Measurements from ENCODE around the gene FCN1.

FCN1 gene

DNA sequence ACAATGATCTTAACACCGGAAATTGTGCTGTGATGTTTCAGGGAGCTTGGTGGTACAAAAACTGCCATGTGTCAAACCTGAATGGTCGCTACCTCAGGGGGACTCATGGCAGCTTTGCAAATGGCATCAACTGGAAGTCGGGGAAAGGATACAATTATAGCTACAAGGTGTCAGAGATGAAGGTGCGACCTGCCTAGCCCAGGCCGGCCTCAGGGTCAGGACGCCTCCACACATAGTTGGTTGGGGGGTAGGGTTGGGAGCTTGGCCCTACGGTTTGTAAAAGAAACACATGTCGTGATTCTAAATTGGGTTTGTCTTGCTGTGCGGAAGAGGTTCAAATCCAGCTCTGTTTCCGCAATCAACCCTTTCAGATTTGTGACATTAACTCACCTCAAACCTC, 30.5 kb downstream of the FCN1 start:
- H3K9ac ChIP-seq (ENCODE audit: low read depth, low read length): no peak overlapping the region
- H3K36me3 ChIP-seq (ENCODE audit: insufficient read depth, low read length): no peaks in the 10 kb centered on the region
- H3K27me3 ChIP-seq (ENCODE audit: insufficient read depth, low read length): no peaks in the 10 kb centered on the region
- no peak overlapping the region for H3K27ac ChIP-seq (ENCODE audit: low read depth, low read length)
- no peak overlapping the region for H3K4me3 ChIP-seq (ENCODE audit: low read length)
- WGBS: 87% methylated on average over 10 of the region's 10 CpGs
- H3K9me3 ChIP-seq (ENCODE audit: insufficient read depth, low read depth, low read length): no peaks in the 10 kb centered on the region
- H3K4me1 ChIP-seq (ENCODE audit: insufficient read depth, low read length): no peaks in the 10 kb centered on the region

GRCh38 chr9:134886413-134886913, 31.2 kb downstream of the FCN1 start:
- H3K9ac ChIP-seq (ENCODE audit: low read depth, low read length): no peak overlapping the region
- H3K27me3 ChIP-seq (ENCODE audit: insufficient read depth, low read length): no peaks in the 10 kb centered on the region
- no peak overlapping the region for H3K27ac ChIP-seq (ENCODE audit: low read depth, low read length)
- no peaks in the 10 kb centered on the region for H3K9me3 ChIP-seq (ENCODE audit: insufficient read depth, low read depth, low read length)
- H3K4me3 ChIP-seq (ENCODE audit: low read length): no peak overlapping the region
- 95% methylated on average over 10 of the region's 11 CpGs for WGBS
- H3K4me1 ChIP-seq (ENCODE audit: insufficient read depth, low read length): no peaks in the 10 kb centered on the region
- H3K36me3 ChIP-seq (ENCODE audit: insufficient read depth, low read length): no peaks in the 10 kb centered on the region

DNA sequence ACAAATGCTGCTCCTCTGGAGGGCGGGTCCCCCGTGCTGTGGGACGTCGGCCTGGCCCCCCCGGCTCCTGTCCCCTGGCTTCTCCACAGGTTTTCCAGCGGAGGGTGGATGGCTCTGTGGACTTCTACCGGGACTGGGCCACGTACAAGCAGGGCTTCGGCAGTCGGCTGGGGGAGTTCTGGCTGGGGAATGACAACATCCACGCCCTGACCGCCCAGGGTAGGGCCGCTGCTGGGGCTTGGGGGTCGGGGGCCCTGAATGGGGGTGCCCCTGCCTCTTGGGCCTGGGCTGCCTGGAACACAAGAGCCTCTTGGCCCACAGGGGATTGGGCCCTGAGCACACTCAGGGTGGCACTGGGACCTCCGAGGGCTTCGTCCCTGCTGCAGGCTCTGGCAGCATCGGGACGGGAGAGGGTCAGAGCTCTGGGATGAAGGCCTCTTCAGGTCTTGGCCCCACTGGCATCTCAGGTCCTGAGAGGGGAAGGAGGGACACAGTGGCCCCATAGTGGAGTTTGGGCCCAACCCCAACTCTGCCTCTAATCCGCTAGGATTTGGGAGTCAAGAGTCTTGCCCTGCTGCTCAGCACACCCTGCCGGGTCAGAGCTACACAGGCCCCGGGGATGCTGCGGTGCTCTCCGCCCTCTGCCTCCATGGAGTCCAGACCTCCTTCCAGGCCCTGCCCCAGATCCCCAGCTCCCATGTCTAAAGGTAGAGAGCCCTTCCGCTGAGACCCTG, 31.9 kb downstream of the FCN1 start:
- Histone ChIP-seq H3K4me1 (ENCODE audit: insufficient read depth, low read length) (no peaks in the 10 kb centered on the region), H3K27me3 (ENCODE audit: insufficient read depth, low read length) (no peaks in the 10 kb centered on the region), H3K9ac (ENCODE audit: low read depth, low read length) (no peak overlapping the region), H3K36me3 (ENCODE audit: insufficient read depth, low read length) (no peaks in the 10 kb centered on the region), H3K4me3 (ENCODE audit: low read length) (no peak overlapping the region), H3K27ac (ENCODE audit: low read depth, low read length) (no peak overlapping the region), H3K9me3 (ENCODE audit: insufficient read depth, low read depth, low read length) (no peaks in the 10 kb centered on the region)
- WGBS: 93% methylated on average over 24 of the region's 24 CpGs

DNA sequence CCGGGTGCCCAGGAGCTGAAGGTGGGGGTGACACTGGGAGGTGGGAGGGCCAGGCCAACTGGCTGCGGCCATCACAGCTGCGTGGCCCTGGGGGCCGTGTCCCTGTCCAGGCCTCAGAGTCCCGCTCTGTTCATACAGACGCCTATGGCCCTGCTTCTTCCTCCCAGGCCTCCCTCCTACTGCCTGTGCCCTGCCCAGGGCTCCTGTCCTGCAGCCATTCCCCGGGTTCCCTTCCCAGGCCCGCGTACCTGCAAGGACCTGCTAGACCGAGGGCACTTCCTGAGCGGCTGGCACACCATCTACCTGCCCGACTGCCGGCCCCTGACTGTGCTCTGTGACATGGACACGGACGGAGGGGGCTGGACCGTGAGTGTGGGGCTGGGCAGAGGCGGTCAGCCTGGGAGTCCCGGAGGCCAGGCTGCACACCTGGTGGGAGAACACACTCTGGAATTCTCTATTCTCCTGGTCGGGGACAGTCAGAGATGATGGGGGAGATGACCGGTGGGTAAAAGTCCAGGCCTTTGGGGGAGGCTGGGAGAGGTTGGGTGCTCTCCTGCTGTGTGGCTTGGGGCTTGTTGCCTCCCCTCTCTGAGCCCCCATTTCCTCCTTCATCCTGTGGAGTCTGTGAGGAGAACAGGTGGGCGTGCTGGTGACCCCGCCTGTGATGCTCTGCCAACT, 32.6 kb downstream of the FCN1 start:
- Histone ChIP-seq H3K4me3 (ENCODE audit: low read length) (no peak overlapping the region), H3K4me1 (ENCODE audit: insufficient read depth, low read length) (no peaks in the 10 kb centered on the region), H3K9me3 (ENCODE audit: insufficient read depth, low read depth, low read length) (no peaks in the 10 kb centered on the region), H3K27ac (ENCODE audit: low read depth, low read length) (no peak overlapping the region), H3K27me3 (ENCODE audit: insufficient read depth, low read length) (no peaks in the 10 kb centered on the region), H3K9ac (ENCODE audit: low read depth, low read length) (no peak overlapping the region), H3K36me3 (ENCODE audit: insufficient read depth, low read length) (no peaks in the 10 kb centered on the region)
- 96% methylated on average over 22 of the region's 22 CpGs for WGBS

- Histone ChIP-seq H3K9me3 (ENCODE audit: insufficient read depth, low read depth, low read length) (no peaks in the 10 kb centered on the region), H3K36me3 (ENCODE audit: insufficient read depth, low read length) (no peaks in the 10 kb centered on the region), H3K9ac (ENCODE audit: low read depth, low read length) (no peak overlapping the region), H3K27me3 (ENCODE audit: insufficient read depth, low read length) (no peaks in the 10 kb centered on the region), H3K4me3 (ENCODE audit: low read length) (no peak overlapping the region), H3K4me1 (ENCODE audit: insufficient read depth, low read length) (no peaks in the 10 kb centered on the region), H3K27ac (ENCODE audit: low read depth, low read length) (no peak overlapping the region)
- 92% methylated on average over 8 of the region's 8 CpGs for WGBS
Measured at GRCh38 chr9:134884492-134884891, 33.2 kb downstream of the FCN1 start.

- H3K27ac ChIP-seq (ENCODE audit: low read depth, low read length): no peak overlapping the region
- H3K4me1 ChIP-seq (ENCODE audit: insufficient read depth, low read length): no peaks in the 10 kb centered on the region
- no peak overlapping the region for H3K9ac ChIP-seq (ENCODE audit: low read depth, low read length)
- H3K27me3 ChIP-seq (ENCODE audit: insufficient read depth, low read length): no peaks in the 10 kb centered on the region
- 96% methylated on average over 18 of the region's 18 CpGs for WGBS
- H3K9me3 ChIP-seq (ENCODE audit: insufficient read depth, low read depth, low read length): no peaks in the 10 kb centered on the region
- H3K4me3 ChIP-seq (ENCODE audit: low read length): no peak overlapping the region
- no peaks in the 10 kb centered on the region for H3K36me3 ChIP-seq (ENCODE audit: insufficient read depth, low read length)
Measured at GRCh38 chr9:134883040-134883782, 34.5 kb downstream of the FCN1 start.

DNA sequence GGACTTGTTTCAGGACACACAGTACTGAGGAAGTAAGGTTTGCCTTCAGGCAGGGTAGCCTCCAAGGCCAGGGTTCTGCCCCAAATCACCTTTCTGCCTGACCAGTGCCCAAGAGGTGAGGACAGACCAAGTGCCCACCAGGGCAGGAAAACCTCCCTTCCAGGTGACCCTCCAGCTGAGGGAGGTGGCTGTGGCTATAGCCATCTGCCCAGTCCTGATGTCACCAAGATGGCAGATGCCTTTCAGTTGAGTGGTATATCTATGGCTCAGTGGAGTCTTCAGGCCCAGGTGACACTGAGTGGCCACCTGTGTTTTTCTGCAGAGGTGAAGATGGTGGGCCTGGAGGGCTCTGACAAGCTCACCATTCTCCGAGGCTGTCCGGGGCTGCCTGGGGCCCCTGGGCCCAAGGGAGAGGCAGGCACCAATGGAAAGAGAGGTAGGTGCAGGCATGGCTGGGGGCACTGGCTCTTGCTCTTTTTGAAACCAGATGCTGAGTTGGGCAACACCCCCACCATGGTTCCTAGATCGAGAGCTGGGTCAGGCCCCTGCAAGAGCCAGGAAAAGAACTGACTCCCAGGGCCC, 35.4 kb downstream of the FCN1 start:
- Histone ChIP-seq H3K9me3 (ENCODE audit: insufficient read depth, low read depth, low read length) (no peaks in the 10 kb centered on the region), H3K27ac (ENCODE audit: low read depth, low read length) (no peak overlapping the region), H3K9ac (ENCODE audit: low read depth, low read length) (no peak overlapping the region), H3K4me3 (ENCODE audit: low read length) (no peak overlapping the region), H3K27me3 (ENCODE audit: insufficient read depth, low read length) (no peaks in the 10 kb centered on the region), H3K36me3 (ENCODE audit: insufficient read depth, low read length) (no peaks in the 10 kb centered on the region), H3K4me1 (ENCODE audit: insufficient read depth, low read length) (no peaks in the 10 kb centered on the region)
- WGBS: 92% methylated on average over 3 of the region's 3 CpGs

GRCh38 chr9:134881313-134881670, 36.4 kb downstream of the FCN1 start:
- Histone ChIP-seq H3K9ac (ENCODE audit: low read depth, low read length) (no peak overlapping the region), H3K36me3 (ENCODE audit: insufficient read depth, low read length) (no peaks in the 10 kb centered on the region), H3K4me1 (ENCODE audit: insufficient read depth, low read length) (no peaks in the 10 kb centered on the region), H3K27me3 (ENCODE audit: insufficient read depth, low read length) (no peaks in the 10 kb centered on the region), H3K9me3 (ENCODE audit: insufficient read depth, low read depth, low read length) (no peaks in the 10 kb centered on the region), H3K4me3 (ENCODE audit: low read length) (no peak overlapping the region), H3K27ac (ENCODE audit: low read depth, low read length) (no peak overlapping the region)
- WGBS: 95% methylated on average over 13 of the region's 13 CpGs

DNA sequence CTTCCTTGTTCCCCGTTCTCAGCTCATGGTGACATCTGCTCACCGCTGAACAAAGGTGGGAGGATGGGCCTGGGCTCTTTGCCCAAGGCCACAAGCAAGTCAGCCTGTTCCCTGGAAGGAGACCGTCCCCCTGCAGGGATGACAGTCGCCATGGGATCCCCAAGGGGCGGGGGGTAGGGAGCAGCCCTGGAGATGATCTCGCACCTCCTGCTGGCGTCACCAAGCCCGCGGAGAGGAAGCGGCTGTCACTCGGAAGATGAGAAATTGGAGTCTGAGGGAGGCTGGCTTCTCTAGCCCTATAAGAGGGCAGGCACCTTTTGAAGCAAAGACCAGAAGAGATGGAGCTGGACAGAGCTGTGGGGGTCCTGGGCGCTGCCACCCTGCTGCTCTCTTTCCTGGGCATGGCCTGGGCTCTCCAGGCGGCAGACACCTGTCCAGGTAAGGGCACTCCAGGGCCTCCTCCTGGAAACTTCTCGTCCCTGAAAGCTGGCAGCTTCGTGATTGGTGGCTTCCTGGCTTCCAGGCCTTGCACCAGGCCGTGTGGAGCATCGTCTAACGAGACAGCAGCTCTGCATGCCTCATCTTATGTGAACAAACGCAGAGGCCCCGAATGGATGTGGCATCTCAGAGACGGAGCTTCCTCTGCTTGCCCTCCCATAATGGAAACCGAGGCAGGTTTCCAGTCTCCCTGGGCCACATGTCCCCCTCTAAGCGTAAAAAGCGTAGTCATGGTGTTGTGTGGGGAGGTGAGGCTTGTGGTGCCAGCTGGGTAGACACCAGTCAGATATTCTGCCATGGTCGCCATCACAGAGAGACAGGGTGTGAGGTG, 37.0 kb downstream of the FCN1 start, which contains the start of gene FCN2:
Gene FCN2 (plus strand): TSS at position 327 of the 829 bp plus-strand sequence. CDS start 12 bp downstream, at position 339.
- no peaks in the 10 kb centered on the region for H3K27me3 ChIP-seq (ENCODE audit: insufficient read depth, low read length)
- no peak within 1 kb of the TSS for H3K9ac ChIP-seq (ENCODE audit: low read depth, low read length)
- H3K27ac ChIP-seq (ENCODE audit: low read depth, low read length): no peak within 1 kb of the TSS
- H3K9me3 ChIP-seq (ENCODE audit: insufficient read depth, low read depth, low read length): no peaks in the 10 kb centered on the region
- 89% methylated on average over 25 of the region's 25 CpGs for WGBS
- no peak within 1 kb of the TSS for H3K4me3 ChIP-seq (ENCODE audit: low read length)
- no peaks in the 10 kb centered on the region for H3K4me1 ChIP-seq (ENCODE audit: insufficient read depth, low read length)
- H3K36me3 ChIP-seq (ENCODE audit: insufficient read depth, low read length): no peaks in the 10 kb centered on the region

DNA sequence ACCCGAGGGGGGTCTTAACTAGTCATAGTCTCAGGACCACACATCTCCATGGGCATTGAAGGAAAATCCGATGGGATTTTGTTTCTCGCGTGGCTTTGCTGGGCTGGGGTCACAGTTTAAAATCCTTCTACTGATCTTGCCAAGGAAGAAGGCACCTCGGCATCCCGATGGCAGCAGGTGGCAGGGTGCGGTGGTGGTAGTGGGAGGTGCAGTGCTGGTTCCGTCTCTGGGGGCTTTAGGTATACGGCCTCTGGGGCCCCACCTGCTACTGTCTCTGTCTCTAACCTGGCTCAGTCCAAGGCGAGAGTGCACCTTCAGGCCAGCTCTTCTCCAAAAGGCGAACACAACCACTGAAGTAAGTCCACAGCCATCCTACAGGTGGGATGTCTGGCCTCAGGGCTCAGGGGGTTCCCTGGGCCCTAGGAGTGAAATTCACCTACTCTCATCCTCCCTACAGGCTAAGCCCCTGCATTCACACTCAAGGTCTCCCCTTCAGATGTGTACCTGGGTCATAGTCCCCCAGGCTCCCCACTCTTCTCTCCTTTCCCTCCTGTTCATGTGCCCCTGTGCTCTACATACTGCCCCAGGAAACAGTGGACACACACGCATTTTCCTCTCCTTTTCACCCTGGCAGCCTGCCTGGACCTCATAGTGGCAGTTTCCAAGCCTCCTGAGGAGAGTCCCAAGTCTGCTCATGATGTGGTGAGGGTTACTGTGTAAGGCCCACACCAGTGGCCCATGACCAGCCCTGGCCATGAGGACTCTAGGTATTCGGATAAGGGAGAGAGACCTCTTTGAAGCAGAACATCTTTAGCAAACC, 37.8 kb downstream of the FCN1 start:
- Histone ChIP-seq H3K4me1 (ENCODE audit: insufficient read depth, low read length) (no peaks in the 10 kb centered on the region), H3K4me3 (ENCODE audit: low read length) (no peak overlapping the region), H3K9ac (ENCODE audit: low read depth, low read length) (no peak overlapping the region), H3K27ac (ENCODE audit: low read depth, low read length) (no peak overlapping the region), H3K9me3 (ENCODE audit: insufficient read depth, low read depth, low read length) (no peaks in the 10 kb centered on the region), H3K27me3 (ENCODE audit: insufficient read depth, low read length) (no peaks in the 10 kb centered on the region), H3K36me3 (ENCODE audit: insufficient read depth, low read length) (no peaks in the 10 kb centered on the region)
- 96% methylated on average over 13 of the region's 13 CpGs for WGBS

Data from HUES64 (cell line).